Fibroblast of villous mesenchyme (primary cell): Measurements from ENCODE around the gene FGGY. TPM values are rescaled to one million over a fixed set of nuclear protein-coding genes. Genes with fewer than 3 reads are reported as not detected.

ENCODE experiments used
- DNase-seq: peaks from one replicate; pipeline ENCODE4 v3.0.0-alpha.2; 2010; ENCODE audit warnings: low read depth
- H3K4me3 ChIP-seq: 2 replicates; pipeline ENCODE4 v1.5.1; 2011; ENCODE audit warnings: low read depth, mild to moderate bottlenecking, low read length
- CTCF ChIP-seq: IDR thresholded peaks from 2 replicates; pipeline ENCODE4 v1.5.1; 2012; ENCODE audit warnings: low read depth, mild to moderate bottlenecking, low read length; ENCODE audit not compliant: insufficient read depth
- small RNA-seq: library from RNA; depleted of rRNA; stranded (forward); fragments of <200 nt; gene quantifications from one replicate; pipeline ENCODE3, GENCODE V24; 2012
- total RNA-seq: library from RNA; depleted of rRNA; stranded (reverse); fragments of >200 nt; gene quantifications from 2 replicates; pipeline ENCODE4 v1.2.3, GENCODE V29; 2012

FGGY gene
- total RNA-seq, 1 donor: 11.7 TPM

GRCh38 chr1:59805554-59805953 is 508.7 kb downstream of the FGGY start:
- no peak overlapping the region for H3K4me3 ChIP-seq
- DNase-seq: no peak
- TF ChIP-seq CTCF: no peak

Small RNA genes within 50 kb of the gene (small RNA-seq; reads per million reads assigned to genes)
- not detected for gene MIR4711
